ENCODE data around the gene TRIM5.
"Not testable (repeated sequence)": the region's sequence is repeated elsewhere in the genome, so short reads cannot be mapped to it uniquely, and the experiment has no call there.

TRIM5 gene

GRCh38 chr11:5690216-5690615 is 5.3 kb upstream of the TRIM5 start:
- peak overlapping the region; percentile 44 for H3K4me3 ChIP-seq (ENCODE audit: low read depth, low read length)
- in situ Hi-C loops (cut with HindIII; ENCODE audit: low sequenced_read_pairs) = no loop called here
- DNase-seq (ENCODE audit: low read depth, low spot score) = peak; percentile 32
- TF ChIP-seq CTCF (IDR thresholded peaks at IDR 0.05; ENCODE audit: low read depth, low read length) = no peak

- H3K4me3 ChIP-seq (ENCODE audit: low read depth, low read length) = peak within 1 kb of the TSS; percentile 44
- TF ChIP-seq CTCF (IDR thresholded peaks at IDR 0.05; ENCODE audit: low read depth, low read length) = no peak
- in situ Hi-C loops (cut with HindIII; ENCODE audit: low sequenced_read_pairs) = no loop called here
- DNase-seq (ENCODE audit: low read depth, low spot score) = peak; percentile 80
Measured at GRCh38 chr11:5689551-5689983, 4.7 kb upstream of the TRIM5 start, which contains the start of gene TRIM22. Gene TRIM22 (plus strand): TSS chr11:5689790. CDS start chr11:5696233, 6,443 bp downstream.

- H3K4me3 ChIP-seq (ENCODE audit: low read depth, low read length) = no peak overlapping the region
- no peak for DNase-seq (ENCODE audit: low read depth, low spot score)
- in situ Hi-C loops (cut with HindIII; ENCODE audit: low sequenced_read_pairs) = no loop called here
Measured at GRCh38 chr11:5688482-5688881, 3.6 kb upstream of the TRIM5 start.

GRCh38 chr11:5686426-5686825 is 1.6 kb upstream of the TRIM5 start:
- DNase-seq (ENCODE audit: low read depth, low spot score) = no peak
- H3K4me3 ChIP-seq (ENCODE audit: low read depth, low read length) = no peak overlapping the region
- no peak for TF ChIP-seq CTCF (IDR thresholded peaks at IDR 0.05; ENCODE audit: low read depth, low read length)
- in situ Hi-C loops (cut with HindIII; ENCODE audit: low sequenced_read_pairs) = no loop called here

More at GRCh38 chr11:5688482-5688881, 3.6 kb upstream of the TRIM5 start:
- no peak for TF ChIP-seq CTCF (IDR thresholded peaks at IDR 0.05; ENCODE audit: low read depth, low read length)

- in situ Hi-C loops (cut with HindIII; ENCODE audit: low sequenced_read_pairs) = no loop called here
- no peak for TF ChIP-seq CTCF (IDR thresholded peaks at IDR 0.05; ENCODE audit: low read depth, low read length)
- DNase-seq (ENCODE audit: low read depth, low spot score) = no peak
- peak overlapping the region; percentile 58 for H3K4me3 ChIP-seq (ENCODE audit: low read depth, low read length)
Measured at GRCh38 chr11:5684036-5684645, 733 bp downstream of the TRIM5 start.

- DNase-seq (ENCODE audit: low read depth, low spot score); H3K4me3 ChIP-seq (ENCODE audit: low read depth, low read length); in situ Hi-C loops (cut with HindIII; ENCODE audit: low sequenced_read_pairs): not testable (repeated sequence)
Measured at GRCh38 chr11:5683620-5684019, 1.3 kb downstream of the TRIM5 start.

GRCh38 chr11:5682890-5683441 is 1.9 kb downstream of the TRIM5 start:
- H3K4me3 ChIP-seq (ENCODE audit: low read depth, low read length); DNase-seq (ENCODE audit: low read depth, low spot score); in situ Hi-C loops (cut with HindIII; ENCODE audit: low sequenced_read_pairs): not testable (repeated sequence)

All from astrocyte of the spinal cord (primary cell).